Esophagus muscularis mucosa (tissue), 4 donors: ENCODE results near the gene TEX52. TPM values are rescaled to one million over a fixed set of nuclear protein-coding genes. Genes with fewer than 3 reads are reported as not detected.

Experiments
- DNase-seq: peaks from one replicate; pipeline ENCODE4 v3.0.0-alpha.2; 2017; ENCODE audit errors: extremely low spot score
- H3K27ac ChIP-seq, 4 donors: fragments of 200-600 bp; sonication (generic); replicated peaks in 1 of 4; 1 replicate in 3 of 4; 2 replicates in 1 of 4; pipeline ENCODE4 v1.5.1; 2016 to 2019; ENCODE audit warnings: mild to moderate bottlenecking in 1 of 4
- H3K27me3 ChIP-seq, 4 donors: fragments of 200-600 bp; sonication (generic); one replicate each; pipeline versions ENCODE4 v1.5.1 to v1.6.0; 2016 to 2019
- H3K36me3 ChIP-seq, 4 donors: fragments of 200-600 bp; sonication (generic); one replicate each; pipeline ENCODE4 v1.5.1; 2016 to 2019
- H3K4me1 ChIP-seq, 4 donors: fragments of 200-600 bp; sonication (generic); one replicate each; pipeline ENCODE4 v1.5.1; 2016 to 2019
- H3K4me3 ChIP-seq, 4 donors: fragments of 200-600 bp; sonication (generic); 1 replicate in 2 of 4; 2 replicates in 2 of 4; pipeline ENCODE4 v1.5.1; 2016 to 2019; ENCODE audit warnings: mild to moderate bottlenecking in 4 of 4, moderate library complexity in 1 of 4
- H3K9me3 ChIP-seq, 4 donors: fragments of 200-600 bp; sonication (generic); 1 replicate in 3 of 4; 2 replicates in 1 of 4; pipeline ENCODE4 v1.5.1; 2016 to 2019
- EP300 ChIP-seq: sonication (generic); formaldehyde crosslinking; IDR thresholded peaks from one replicate; pipeline ENCODE4 v1.6.1; 2017; ENCODE audit warnings: antibody characterized with exemption
- POLR2A ChIP-seq: fragments of 450-650 bp; IDR thresholded peaks from one replicate; pipeline ENCODE4 v1.6.1; 2017; ENCODE audit warnings: antibody characterized with exemption, moderate library complexity, mild to moderate bottlenecking, low read depth
- POLR2AphosphoS5 ChIP-seq, 2 donors: sonication (generic); formaldehyde crosslinking; IDR thresholded peaks; one replicate each; pipeline ENCODE4 v1.6.1; 2017; ENCODE audit warnings: antibody characterized with exemption in 2 of 2
- WGBS: methylation state at CpG from one replicate; pipeline ENCODE4 v1.1.5; 2018; 5-methylcytosine and 5-hydroxymethylcytosine counted together
- intact Hi-C: fragments of 100-400 bp; cut with DNase I; formaldehyde crosslinking; loops from one replicate; pipeline ENCODE4 v1.15.1; 2023
- total RNA-seq, 4 donors: library from RNA; depleted of rRNA; stranded (reverse); fragments of >200 nt; gene quantifications; one replicate each; pipeline versions ENCODE4 v1.1.0 to v1.2.1, GENCODE V29; 2016
- TF ChIP-seq, protein P1 (sequence below), 3 experiments: fragments of 200-600 bp in 2 of 3; fragments of 450-650 bp in 1 of 3; sonication (generic) in 2 of 3; IDR thresholded peaks; one replicate each; pipeline ENCODE4 v1.5.1; 2017 to 2019; ENCODE audit warnings: antibody characterized with exemption in 3 of 3, mild to moderate bottlenecking in 2 of 3, moderate library complexity in 1 of 3

TEX52 gene
- total RNA-seq, 4 donors from 2014 or later: not detected

DNA sequence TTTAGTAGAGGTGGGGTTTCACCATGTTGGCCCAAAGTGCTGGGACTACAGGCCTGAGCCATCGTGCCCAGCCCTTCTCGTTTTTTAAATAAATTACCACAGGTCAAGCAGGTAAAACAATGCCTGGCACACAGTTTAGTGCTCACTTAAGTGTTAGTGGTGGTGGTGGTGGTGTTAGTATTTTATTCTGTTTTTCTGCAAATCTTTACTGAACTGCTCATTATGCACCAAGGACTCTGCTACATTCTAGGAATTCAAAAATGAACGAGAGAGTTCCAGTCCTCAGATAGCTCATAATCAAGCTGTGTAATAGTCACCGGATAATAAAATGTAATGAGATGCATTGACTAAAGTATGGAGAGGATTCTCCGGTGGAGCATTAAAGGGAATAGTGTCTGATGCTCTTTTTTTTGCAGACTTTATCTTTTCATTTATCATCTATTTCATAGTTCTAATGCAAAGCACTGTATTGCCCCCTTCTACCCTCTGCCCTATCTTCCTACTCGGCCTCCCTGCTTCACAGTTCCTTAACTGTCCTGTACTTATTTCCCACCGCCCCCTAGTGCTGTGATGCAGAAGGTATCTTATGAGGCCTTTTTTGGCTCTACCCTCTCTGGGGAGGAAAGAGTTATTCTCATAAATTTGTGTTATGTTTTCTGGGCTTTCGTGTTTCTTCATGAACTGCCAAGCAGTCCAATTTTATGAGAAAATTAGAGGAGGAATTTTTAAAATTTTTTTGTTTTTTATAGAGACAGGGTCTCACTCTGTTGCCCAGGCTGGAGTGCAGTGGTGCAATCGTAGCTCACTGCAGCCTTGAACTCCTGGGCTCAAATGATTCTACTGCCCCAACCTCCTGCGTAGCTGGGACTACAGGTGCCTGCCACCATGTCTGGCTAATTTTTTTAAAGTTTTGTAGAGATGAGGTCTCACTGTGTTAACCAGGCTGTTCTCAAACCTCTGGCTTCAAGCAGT lies 43.3 kb downstream of the TEX52 start:
- Histone ChIP-seq H3K27me3 (no peaks in the 10 kb centered on the region), H3K27ac (peak overlapping the region; percentile 85 to 94 (median 89)), H3K9me3 (no peaks in the 10 kb centered on the region), H3K4me3 (peak overlapping the region; percentile 67 to 79 (median 70)), H3K36me3 (peaks cover 9 to 38% (median 23%) of the 10 kb centered on the region in 4 donors), H3K4me1 (peaks cover 16 to 34% (median 27%) of the 10 kb centered on the region in 4 donors)
- WGBS: 19% methylated on average over 10 of the region's 10 CpGs
- TF ChIP-seq, protein P1, sequence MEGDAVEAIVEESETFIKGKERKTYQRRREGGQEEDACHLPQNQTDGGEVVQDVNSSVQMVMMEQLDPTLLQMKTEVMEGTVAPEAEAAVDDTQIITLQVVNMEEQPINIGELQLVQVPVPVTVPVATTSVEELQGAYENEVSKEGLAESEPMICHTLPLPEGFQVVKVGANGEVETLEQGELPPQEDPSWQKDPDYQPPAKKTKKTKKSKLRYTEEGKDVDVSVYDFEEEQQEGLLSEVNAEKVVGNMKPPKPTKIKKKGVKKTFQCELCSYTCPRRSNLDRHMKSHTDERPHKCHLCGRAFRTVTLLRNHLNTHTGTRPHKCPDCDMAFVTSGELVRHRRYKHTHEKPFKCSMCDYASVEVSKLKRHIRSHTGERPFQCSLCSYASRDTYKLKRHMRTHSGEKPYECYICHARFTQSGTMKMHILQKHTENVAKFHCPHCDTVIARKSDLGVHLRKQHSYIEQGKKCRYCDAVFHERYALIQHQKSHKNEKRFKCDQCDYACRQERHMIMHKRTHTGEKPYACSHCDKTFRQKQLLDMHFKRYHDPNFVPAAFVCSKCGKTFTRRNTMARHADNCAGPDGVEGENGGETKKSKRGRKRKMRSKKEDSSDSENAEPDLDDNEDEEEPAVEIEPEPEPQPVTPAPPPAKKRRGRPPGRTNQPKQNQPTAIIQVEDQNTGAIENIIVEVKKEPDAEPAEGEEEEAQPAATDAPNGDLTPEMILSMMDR (IDR thresholded peaks at IDR 0.05): peak; percentile 43 to 60 (median 59)
- TF ChIP-seq EP300 (no peak), POLR2AphosphoS5 (IDR thresholded peaks at IDR 0.05) (no peak)
- DNase-seq: no peak
- intact Hi-C loops: no loop called here

DNA sequence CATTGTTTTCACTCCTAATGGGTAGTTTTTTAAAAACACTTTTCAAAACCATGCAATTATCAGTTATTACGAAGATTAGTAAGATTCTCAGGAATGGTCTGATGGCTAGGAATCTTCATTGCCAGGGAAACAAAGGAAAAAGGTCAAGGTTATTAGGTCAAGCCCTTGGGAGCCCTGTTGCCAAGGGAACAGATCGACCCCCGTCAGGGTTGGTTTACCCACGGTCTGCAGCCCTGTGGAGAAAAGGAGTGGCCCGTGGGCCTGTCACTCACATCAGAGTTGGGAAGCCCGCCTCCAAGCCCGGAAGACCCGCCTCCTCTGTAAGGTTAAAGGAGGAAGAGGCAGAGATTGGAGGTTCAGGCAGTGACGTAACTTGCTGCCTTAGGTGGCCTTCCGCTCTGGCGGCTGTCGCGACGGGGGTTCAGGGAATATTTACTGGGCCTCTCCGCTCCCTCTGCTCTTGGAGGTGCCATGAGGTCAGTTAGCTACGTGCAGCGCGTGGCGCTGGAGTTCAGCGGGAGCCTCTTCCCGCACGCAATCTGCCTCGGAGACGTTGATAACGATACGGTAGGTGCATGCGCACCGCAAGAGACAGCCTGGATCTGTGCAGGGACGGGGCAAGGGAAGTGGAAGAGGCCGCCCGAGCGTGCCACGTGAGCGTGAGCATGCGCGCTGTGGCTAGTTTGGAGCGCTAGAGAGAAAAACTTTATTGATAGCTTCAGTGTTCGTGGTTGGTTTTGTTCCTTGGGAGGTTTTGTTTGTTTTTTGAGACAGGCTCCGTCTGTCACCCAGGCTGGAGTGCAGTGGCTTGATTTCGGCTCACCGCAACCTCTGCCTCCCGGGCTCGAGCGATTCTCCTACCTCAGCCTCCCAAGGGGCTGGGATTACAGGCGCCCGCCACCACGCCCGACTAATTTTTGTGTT lies 44.3 kb downstream of the TEX52 start, which contains the start of gene ITFG2:
ITFG2 (plus strand) TSS at position 379 of the 924 bp plus-strand sequence; CDS start at position 472, 93 bp downstream.
- H3K27me3 ChIP-seq: no peaks in the 10 kb centered on the region
- H3K4me3 ChIP-seq: peak within 1 kb of the TSS; percentile 67 to 79 (median 70)
- peak; percentile 99 for DNase-seq
- intact Hi-C loops: no loop called here
- WGBS: 1% methylated on average over 25 of the region's 48 CpGs
- H3K36me3 ChIP-seq: peaks cover 0 to 28% (median 13%) of the 10 kb centered on the region in 4 donors
- H3K27ac ChIP-seq: peak within 1 kb of the TSS; percentile 85 to 94 (median 89)
- H3K4me1 ChIP-seq: peaks cover 16 to 34% (median 27%) of the 10 kb centered on the region in 4 donors
- TF ChIP-seq EP300 (no peak), POLR2A (peak; percentile 60), POLR2AphosphoS5 (IDR thresholded peaks at IDR 0.05) (peak; percentile 94 to 96)
- TF ChIP-seq, protein P1 (IDR thresholded peaks at IDR 0.05): no peak
- no peaks in the 10 kb centered on the region for H3K9me3 ChIP-seq

DNA sequence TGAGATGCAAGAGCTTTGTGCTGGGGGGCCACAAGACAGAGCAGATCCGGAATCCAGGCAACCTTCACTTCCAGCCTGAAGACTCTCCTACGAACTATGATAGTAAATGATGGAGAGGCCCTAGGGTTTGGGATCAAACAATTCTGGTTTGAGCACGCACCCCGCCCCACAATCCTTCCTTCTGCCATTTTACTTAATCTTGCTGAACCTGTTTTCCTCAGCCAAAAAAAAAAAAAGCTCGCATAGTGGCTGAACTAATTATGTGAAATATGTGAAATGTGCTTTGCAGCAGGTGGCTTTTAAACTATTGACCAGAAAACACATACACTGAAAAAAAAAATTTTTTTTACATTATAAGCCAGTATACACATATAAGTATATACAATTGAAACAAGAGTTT lies 45.0 kb downstream of the TEX52 start:
- intact Hi-C loops: no loop called here
- 82% methylated on average over 5 of the region's 5 CpGs for WGBS
- peak overlapping the region in 3 of 4 donors; percentile 89 to 94 (median 89) for H3K27ac ChIP-seq
- no peaks in the 10 kb centered on the region for H3K9me3 ChIP-seq
- H3K4me3 ChIP-seq: peak overlapping the region; percentile 67 to 79 (median 70)
- H3K36me3 ChIP-seq: peaks cover 0 to 21% (median 6%) of the 10 kb centered on the region in 4 donors
- TF ChIP-seq POLR2A (no peak), EP300 (no peak), POLR2AphosphoS5 (IDR thresholded peaks at IDR 0.05) (no peak)
- TF ChIP-seq, protein P1 (IDR thresholded peaks at IDR 0.05): no peak
- H3K27me3 ChIP-seq: no peaks in the 10 kb centered on the region
- no peak for DNase-seq
- peaks cover 16 to 34% (median 27%) of the 10 kb centered on the region in 4 donors for H3K4me1 ChIP-seq

DNA sequence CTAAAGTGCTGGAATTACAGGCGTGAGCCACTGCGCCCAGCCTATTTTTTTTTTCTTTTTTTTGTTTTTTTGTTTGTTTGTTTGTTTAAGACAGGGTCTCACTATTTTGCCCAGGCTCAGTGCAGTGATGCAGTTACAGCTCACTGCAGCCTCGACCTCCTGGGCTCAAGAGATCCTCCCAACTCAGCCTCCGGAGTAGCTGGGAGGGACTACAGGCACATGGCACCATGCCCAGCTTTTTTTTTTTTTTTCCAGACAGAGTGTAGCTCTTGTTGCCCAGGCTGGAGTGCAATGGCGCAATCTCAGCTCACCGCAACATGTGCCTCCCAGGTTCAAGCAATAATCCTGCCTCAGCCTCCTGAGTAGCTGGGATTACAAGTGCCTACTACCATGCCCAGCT lies 50.1 kb downstream of the TEX52 start:
- DNase-seq: no peak
- TF ChIP-seq POLR2A (no peak), EP300 (no peak), POLR2AphosphoS5 (IDR thresholded peaks at IDR 0.05) (no peak)
- TF ChIP-seq, protein P1 (IDR thresholded peaks at IDR 0.05): no peak
- intact Hi-C loops: no loop called here
- 88% methylated on average over 6 of the region's 6 CpGs for WGBS
- no peak overlapping the region for H3K4me3 ChIP-seq
- H3K27me3 ChIP-seq: no peaks in the 10 kb centered on the region
- H3K27ac ChIP-seq: no peak overlapping the region
- H3K36me3 ChIP-seq: peaks cover 22 to 47% (median 42%) of the 10 kb centered on the region in 4 donors
- peaks cover 15 to 19% (median 18%) of the 10 kb centered on the region in 4 donors for H3K4me1 ChIP-seq
- no peaks in the 10 kb centered on the region for H3K9me3 ChIP-seq
